NCI-H82 treated with DMSO at 0.1 percent for 48 hours (cell line): ENCODE data around the gene ANKRD23.

Source experiments
- DNase-seq: peaks from one replicate; lab custom pipeline; 2025; ENCODE audit not compliant: unreplicated experiment; lab: John Stamatoyannopoulos, UW

The ANKRD23 gene

GRCh38 chr2:96877631-96878092 is 33.8 kb upstream of the ANKRD23 start:
- no peak for DNase-seq

GRCh38 chr2:96877042-96877451 is 33.2 kb upstream of the ANKRD23 start:
- DNase-seq, result no peak

- DNase-seq, result no peak
Observed at GRCh38 chr2:96876269-96877041, 32.6 kb upstream of the ANKRD23 start.

GRCh38 chr2:96875498-96876268 is 31.9 kb upstream of the ANKRD23 start:
- peak; percentile 77 for DNase-seq

GRCh38 chr2:96874198-96874831 is 30.5 kb upstream of the ANKRD23 start:
- DNase-seq, result no peak

- no peak for DNase-seq
Observed at GRCh38 chr2:96873651-96874096, 29.9 kb upstream of the ANKRD23 start.

GRCh38 chr2:96872591-96873349 is 28.9 kb upstream of the ANKRD23 start:
- no peak for DNase-seq

- DNase-seq, result no peak
Observed at GRCh38 chr2:96870626-96871255, 26.9 kb upstream of the ANKRD23 start.

- no peak for DNase-seq
Observed at GRCh38 chr2:96869822-96870625, 26.2 kb upstream of the ANKRD23 start, which contains the start of gene SEMA4C. Gene SEMA4C (minus strand): TSS chr2:96870080. CDS start chr2:96867886, 2,194 bp downstream.

GRCh38 chr2:96869281-96869821 is 25.5 kb upstream of the ANKRD23 start:
- no peak for DNase-seq

GRCh38 chr2:96868555-96869280 is 24.9 kb upstream of the ANKRD23 start:
- peak; percentile 22 for DNase-seq

GRCh38 chr2:96867756-96868554 is 24.1 kb upstream of the ANKRD23 start:
- DNase-seq, result no peak

- DNase-seq, result no peak
Observed at GRCh38 chr2:96866986-96867755, 23.4 kb upstream of the ANKRD23 start.

- DNase-seq, result no peak
Observed at GRCh38 chr2:96866586-96866985, 22.8 kb upstream of the ANKRD23 start.

GRCh38 chr2:96866149-96866548 is 22.3 kb upstream of the ANKRD23 start:
- DNase-seq, result no peak

- DNase-seq, result no peak
Observed at GRCh38 chr2:96865654-96866053, 21.8 kb upstream of the ANKRD23 start.
